Mucosa of gallbladder (tissue), 1 donor: ENCODE results near the gene NANS. TPM values are rescaled to one million over a fixed set of nuclear protein-coding genes. Genes with fewer than 3 reads are reported as not detected.
"Not testable (repeated sequence)": the region's sequence is repeated elsewhere in the genome, so short reads cannot be mapped to it uniquely, and the experiment has no call there.

Experiments used
- DNase-seq: peaks from one replicate; pipeline ENCODE4 v3.0.0-alpha.2; 2020; ENCODE audit warnings: low spot score
- total RNA-seq: library from RNA; stranded (reverse); gene quantifications from one replicate; pipeline ENCODE4 v1.2.1, GENCODE V29; 2021
- donor health status: DM: no; HTN: no; CAD: no.

NANS gene, protein sequence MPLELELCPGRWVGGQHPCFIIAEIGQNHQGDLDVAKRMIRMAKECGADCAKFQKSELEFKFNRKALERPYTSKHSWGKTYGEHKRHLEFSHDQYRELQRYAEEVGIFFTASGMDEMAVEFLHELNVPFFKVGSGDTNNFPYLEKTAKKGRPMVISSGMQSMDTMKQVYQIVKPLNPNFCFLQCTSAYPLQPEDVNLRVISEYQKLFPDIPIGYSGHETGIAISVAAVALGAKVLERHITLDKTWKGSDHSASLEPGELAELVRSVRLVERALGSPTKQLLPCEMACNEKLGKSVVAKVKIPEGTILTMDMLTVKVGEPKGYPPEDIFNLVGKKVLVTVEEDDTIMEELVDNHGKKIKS
- 69.3 TPM for total RNA-seq

DNA sequence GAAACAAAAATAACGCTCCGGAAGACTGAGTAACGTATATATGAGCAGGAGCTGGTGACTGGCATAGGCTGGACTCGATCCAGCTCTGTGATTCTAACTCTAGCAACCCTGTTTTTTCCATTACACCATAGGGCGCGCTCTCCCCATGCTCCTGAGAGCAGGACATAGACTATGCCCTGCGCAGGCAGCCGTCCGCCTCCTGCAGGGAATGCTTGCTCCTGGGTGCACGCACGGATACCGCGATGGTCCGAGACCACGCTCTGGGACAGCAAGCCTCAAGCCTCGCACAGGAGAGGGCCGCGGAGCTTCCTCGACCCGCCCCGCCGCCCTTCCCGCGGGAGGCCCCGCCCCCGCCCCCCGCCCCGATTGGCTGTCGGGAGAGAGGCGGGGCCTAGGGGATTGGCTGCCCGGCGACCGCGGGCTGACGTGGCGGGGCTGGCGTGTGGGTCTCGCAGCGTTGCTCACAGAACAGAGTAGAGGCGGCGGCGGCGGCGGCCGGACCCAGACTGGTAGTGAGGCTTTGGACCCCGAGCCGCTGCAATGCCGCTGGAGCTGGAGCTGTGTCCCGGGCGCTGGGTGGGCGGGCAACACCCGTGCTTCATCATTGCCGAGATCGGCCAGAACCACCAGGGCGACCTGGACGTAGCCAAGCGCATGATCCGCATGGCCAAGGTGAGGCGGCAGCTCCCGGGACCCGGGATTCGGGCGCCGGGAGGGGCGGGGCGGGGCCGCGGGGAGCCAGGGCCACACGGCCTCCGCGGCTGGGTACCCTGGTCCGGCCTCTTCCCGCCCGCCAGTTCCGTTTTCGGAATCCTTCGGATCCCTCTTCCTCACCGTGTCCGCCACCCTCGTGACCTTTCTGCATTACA is at the start of gene NANS:
TSS of gene NANS (plus strand) at position 464 of the 869 bp plus-strand sequence. CDS start at position 541, 77 bp downstream.
- peak; percentile 93 for DNase-seq

DNA sequence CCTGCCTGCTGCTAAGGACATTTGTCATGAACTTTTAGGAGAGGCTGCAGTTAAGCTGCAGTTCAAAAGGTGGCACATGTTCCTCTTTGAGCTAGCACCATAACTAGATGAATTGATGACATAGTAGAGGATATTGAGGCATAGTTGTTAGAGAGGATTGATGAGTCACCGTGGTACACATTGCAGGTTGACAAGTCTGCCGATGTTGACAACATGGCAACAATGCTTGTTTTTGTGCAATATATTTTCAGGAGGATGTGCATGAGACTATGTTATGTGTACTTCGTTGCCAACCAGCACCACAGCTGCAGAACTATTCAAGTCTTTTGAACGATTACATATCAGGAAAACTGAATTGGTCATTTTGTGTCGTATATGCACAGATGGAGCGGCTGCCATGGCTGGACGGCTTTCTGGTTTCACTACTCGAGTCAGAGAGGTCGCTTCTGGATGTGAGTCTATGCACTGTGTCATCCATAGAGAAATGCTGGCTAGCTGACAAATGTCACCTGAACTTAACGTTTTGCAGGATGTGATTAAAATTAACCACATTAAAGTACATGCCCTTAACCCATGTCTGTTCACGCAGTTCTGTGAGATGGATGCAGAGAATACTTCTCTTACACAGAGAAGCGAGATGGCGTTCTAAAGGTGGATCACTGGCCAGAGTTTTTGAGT is 49.1 kb upstream of the NANS start:
- no peak for DNase-seq

DNA sequence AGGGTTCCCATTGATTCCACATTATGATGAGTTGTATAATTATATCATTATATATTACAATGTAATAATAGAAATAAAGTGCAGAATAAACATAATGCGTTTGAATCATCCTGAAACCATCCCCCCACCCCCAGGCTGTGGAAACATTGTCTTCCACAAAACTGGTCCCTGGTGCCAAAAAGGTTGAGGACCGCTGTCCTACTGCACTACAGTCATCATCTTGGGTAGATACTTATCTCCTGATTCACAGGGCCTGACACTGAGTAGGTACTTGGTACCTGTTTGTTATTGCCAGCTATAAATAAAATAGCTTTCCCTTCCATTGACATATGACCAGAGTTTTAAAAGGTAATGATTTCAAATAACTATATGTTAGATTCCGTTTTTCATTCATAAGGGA is 47.8 kb upstream of the NANS start:
- DNase-seq, result no peak

DNA sequence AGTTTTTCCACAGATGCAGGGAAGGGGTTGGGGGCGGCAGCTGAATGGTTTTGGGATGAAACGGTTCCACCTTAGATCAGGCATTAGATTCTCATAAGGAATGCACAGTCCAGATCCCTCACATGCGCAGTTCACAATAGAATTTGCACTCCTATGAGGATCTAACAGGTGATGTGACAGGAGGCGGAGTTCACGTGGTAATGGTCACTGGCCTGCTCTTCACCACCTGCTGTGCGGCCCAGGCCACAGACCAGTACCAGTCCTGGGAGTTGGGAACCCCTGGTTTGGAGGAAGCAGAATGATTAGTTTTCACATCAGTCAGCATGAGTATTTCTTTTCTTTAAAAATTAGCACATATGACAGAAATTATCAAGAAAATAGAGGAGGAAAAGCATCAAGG is 47.1 kb upstream of the NANS start:
- no peak for DNase-seq

DNA sequence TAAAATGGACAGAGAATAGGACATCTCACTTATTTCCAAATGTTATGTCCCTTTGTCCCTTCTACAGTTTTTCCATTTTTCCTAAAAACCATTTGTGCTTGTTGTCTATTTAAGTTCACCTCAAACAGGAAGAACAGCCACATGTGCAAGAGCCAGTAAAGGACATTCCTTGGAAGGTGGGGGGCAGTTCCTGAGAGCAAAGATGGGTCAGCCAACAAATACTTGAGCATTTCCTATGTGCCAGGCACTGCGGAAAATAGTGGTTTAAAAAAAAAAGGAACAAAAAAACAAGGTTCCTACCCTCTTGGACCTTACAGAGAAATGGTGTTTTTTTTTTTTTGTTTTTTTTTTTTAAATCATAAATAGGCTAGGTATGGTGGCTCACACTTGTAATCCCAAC is 46.6 kb upstream of the NANS start:
- DNase-seq, result no peak

DNA sequence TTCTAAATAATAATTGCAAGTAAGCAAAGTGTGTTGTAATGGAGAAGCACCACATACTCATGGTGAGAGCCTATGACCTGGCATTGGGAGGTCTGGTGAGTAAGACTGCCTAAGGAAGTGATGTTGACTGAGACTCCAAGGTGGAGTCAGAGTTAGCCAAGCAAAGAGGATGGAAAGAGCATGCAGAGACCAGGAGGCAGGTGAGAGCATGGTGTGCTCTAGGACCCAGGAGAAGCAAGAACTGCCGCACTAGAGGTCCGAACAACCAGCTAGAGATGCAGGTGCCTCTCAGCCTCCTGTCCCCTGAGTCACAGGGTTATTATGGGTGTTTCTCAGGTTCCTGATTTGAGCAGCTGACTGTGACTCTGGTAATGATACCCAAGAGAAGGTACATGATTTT is 46.1 kb upstream of the NANS start:
- DNase-seq, result no peak

DNA sequence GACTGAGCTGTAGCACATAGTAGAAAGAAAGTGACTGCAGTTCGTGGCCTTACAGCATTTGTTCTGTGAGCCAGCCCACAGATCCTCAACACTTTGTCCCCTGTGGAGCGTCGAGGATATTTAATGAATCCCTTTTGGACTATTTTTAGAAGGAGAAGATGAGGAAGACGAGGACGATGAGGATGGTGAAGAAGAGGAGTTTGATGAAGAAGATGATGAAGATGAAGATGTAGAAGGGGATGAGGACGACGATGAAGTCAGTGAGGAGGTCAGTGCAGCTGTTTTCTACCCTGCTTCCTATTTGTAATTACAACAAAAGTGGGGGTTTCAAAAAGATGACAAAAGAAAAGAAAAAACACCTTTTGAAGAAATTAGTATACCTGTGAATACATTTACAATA is 45.4 kb upstream of the NANS start:
- no peak for DNase-seq

DNA sequence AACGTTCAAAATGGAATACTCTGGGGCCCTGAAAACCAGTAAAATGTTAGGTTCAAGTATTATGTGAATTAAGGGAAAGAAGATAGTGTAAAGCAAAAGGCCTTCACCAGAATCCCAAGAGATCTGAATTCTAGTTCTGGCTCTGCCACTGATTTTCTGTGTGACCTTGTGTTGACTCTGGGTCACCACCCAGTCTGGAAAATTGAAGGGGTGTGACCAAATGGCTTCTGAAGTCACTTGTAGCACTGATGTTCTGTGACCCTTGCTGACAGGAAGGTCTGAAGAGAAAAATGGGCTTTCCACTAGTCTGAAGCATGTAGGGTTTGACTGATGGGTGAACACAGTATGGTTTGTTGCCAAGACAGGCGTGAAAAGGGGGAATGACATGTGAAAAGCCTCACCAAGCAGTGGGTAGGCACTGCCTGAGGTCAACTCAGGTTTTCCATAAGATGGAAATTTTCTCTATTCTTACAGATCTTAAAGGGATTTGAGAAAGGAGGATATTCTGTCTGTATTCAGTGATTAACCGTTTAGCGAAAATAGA is 40.3 kb upstream of the NANS start:
- DNase-seq, result no peak

DNA sequence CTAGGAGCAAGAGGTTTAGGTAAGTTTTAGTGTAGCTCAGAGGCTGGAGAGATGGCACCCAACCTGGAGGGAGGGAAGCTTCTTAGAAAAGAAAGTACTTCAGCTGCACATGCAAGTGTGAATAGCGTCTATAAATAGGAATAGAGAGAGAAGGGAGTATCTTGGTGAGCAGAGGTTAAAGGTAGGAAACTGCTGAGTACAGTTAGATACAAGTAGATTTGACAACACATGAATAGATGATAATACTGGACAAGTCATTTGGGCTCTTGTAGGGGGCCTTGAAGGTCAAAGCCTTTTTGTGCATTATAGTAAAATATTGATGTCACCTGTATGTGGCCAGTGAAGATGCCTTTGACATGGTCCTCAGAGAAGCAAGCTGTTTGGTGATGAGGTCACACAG is 39.2 kb upstream of the NANS start:
- DNase-seq, result no peak

DNA sequence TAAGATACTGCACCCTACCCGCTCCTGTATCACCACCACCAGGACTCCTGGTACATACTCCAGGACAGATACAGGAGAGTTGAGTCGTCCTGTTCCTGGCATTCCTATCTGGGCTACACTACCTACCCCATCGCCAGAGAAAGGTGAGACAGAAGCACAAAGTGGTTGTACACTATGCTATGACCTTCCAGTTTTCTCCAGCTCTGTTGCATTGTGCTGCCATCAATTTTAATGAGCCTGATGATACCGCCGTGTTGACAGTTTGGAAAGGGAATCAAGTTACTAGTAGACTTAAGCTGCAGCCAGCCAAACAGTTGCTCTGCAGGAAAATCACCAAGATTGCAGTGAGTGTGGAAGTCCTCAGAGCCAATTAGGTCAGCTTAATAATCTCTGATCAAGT is 38.2 kb upstream of the NANS start:
- no peak for DNase-seq

DNA sequence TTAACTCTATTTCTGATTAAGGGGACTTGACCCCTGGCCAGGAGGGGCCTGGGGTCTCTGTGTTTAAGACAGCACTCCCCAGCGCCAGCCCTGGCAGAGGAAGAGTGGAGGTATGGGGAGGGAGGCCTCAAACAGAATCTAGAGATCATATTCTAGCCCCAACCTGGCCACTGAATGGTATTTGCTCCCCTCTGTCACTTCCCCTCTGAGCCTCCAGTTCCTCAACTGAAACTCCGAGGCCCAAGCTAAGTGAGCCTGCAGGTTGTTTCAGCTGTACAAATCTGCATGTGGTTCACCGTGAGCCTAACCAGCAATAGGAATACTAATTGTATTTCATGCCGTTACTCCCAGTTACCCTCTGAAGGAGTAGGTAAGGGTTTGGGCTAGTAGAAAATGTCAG is 37.4 kb upstream of the NANS start:
- no peak for DNase-seq

DNA sequence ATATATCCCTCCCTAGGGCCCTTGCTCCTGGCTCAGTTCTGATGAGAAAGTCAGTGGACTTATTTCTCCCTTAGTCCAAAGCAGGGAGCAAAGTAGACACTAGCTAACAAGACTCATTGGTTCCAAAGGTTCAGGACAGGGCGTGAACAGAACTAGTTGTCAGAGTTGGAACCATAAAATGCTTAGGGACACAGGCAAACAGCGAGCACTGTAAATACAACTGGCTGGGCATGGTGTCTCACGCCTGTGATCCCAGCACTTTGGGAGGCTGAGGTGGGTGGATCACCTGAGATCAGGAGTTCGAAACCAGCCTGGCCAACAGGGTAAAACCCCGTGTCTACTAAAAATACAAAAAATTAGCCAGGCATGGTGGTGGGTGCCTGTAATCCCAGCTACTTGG is 36.7 kb upstream of the NANS start:
- DNase-seq, result not testable (repeated sequence)

DNA sequence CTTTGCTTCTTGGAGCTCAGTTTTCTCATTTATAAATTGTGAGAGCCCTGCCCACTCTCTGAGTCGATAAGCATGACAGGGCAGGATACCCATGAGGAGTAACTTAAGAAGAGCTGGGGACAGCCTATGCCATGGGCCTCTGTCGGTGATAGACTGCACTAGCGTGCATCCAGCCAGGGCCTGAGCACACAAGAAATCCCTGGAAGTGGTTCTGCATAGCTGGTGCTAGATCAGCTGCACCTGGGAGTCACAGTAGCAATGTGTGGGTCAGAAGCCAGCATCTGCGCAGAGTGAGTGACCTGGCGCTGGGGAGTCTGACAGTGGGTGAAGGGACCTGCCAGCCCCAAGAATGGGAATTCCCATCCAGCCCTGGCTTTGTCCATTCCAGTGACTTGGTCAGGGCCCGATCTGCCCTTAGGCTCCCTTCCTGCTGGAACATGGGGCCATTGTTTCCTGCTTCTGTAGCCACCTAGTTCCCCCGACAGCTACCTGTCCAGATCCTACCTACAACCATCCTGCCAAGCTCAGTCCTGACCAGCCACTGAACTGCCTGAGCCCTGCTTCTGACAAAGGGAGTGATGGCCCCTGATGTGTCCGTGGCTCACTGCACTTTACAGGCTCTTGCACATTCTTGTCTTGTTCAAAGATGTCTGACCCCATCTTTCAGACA is 35.9 kb upstream of the NANS start:
- DNase-seq, result no peak

DNA sequence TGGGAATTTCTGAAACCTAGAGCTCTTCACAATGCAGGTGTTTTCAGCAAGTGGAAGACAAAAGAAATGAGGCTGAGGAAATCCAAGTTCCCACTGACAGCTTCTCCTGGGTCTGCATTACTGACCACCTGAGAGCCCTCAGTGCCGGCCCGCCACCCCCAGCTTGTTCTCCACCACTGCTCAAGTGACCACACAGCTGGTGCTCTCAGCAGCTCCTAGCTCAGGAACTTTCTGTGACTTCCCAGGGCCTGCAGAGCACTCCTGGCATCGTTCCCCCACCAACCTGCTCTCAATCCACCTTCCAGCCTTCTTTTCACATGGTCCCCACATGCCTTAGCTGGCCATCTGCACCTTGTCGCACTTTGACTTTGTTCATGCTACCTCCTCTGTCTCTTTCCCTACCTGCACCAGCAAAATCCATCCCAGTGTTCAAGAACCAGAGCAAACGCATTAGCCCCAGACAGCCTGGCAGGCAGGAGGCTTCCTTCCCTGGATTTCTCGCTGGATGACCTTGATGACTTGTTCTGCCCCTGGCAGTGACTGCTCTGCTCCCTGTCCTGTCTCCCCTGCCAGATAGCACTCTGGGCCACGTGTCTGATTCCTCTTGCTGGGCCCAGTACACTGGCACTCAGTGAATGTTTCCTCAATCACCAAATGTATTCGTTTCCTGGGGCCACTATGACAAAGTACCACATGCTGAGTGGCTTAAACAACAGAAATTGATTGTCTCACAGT is 35.1 kb upstream of the NANS start:
- no peak for DNase-seq

DNA sequence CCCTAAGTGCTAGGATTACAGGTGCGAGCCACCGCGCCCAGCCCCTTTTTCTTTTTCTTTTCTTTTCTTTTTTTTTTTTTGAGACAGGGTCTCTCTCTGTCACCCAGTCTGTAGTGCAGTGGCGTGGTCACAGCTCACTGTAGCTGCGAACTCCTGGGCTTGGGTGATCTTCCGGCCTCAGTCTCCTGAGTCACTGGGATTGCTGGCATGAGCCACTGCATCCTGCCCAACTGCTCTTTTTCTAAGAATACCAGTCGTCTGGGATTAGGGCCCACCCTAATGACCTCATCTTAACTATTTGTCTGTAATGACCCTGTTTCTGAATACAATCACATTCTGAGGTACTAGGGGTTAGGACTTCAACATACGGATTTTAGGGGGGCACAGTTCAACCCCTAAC is 34.1 kb upstream of the NANS start:
- no peak for DNase-seq

DNA sequence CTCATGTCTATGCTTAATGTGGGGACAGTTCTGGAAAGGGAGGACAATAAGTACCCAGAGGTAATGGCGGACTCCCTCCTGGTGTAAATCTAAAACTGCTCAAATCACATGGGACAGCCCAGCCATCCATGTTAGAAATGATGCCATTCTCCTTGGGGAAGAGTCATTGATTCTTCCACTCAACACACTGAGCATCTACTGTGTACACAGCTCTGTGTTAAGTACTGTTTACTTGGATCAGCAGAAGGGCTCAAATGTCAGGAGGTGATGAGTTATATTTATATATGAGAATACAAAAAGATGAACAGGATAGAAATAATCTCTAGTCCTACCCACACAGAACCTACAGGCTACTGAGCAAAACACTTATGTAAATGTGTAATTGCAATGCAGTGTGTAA is 31.8 kb upstream of the NANS start:
- DNase-seq, result no peak

DNA sequence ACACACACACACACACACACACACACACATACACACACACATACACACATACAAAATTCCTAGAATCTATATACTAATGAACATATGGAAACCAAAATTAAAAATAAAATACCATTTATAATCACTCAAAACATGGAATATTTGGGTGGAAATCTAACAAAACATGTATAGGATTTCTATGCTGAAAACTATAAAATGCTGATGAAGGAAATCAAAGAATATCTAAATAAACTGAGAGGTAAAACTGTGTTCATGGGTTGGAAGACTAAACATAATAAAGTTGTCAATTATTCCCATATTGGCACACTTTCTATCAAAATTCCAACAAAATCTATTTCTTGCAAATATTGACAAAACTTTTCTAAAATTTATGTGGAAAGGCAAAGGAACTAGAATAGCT is 25.4 kb upstream of the NANS start:
- no peak for DNase-seq

DNA sequence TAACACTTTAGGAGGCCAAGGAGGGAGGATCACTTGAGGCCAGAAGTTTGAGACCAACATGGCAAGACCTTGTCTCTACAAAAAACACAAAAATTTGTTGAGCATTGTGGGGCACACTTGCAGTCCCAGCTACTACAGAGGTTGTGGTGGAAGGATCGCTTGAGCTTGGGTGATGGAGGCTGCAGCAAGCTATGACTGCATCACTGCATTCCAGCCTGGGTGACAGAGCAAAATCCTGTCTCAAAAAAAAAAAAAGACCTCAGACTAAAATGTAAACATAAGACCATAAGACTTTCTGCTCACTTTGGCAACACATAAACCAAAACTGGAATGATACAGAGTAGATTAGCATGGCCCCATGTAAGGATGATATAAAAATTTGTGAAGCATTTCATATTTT is 24.6 kb upstream of the NANS start:
- no peak for DNase-seq

DNA sequence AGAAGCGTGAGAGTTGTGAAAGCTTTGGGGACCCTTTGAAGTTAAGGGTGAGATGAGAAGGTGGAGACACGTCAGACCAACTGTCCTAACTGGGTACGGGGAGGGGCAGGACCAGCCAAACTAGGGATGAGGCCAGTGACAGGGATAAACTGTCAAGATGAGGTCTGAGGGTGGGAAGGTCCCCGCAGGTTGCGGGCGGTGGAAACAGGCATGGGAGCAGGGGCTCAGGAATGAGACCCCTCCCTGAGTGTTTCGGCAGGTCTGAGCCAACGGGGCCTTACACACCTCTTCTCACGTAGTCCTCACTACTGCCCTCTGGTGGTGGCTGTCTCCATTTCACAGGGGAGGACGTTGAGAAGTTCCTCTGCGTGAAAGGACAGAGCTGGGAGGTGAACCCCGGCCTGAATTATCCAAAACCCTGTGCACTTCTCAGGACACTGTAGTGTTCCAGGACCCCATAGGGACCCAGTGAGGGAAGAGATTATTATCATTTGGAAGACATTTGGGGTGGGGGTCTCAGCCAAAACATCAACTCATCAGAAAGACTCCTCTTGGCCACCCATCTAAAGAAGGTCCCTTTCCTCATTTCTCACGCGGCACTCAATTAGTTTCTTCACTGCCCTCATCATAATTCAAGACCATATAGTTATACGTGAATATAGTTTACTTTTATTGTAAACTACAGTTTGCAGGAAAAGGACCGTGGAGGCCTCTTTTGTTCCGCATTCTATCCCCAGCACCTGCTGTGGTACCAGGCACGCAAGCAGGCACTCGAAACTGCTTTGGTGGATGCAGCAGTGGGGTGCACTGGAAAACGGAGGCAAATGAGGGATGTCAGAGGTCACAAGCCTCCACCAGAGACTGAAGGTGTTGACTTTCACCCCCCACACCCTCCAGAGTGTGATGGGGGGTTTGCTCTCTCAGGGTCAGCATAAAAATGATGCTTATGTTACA is 21.7 kb upstream of the NANS start:
- DNase-seq, result peak; percentile 86

DNA sequence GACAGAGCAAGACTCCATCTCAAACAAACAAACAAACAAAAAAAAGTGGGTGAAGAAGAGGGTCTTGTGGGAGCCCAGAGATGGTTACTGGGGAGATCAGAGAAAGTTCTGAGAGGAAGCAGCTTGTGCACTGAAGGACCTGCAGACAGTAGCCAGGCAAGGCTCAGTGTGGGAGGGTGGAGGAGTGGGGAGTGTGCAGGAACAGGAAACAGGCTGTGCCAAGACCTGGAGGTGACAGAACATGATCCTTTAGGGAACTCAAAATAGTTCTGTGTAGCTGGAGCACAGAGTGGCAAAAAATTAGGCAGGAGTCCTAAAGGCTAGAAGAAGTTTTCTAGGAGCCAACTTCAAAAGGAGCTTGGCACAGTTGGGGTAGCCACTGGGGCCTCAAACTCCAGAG is 19.2 kb upstream of the NANS start:
- peak; percentile 26 for DNase-seq
